ENCODE data around the gene GKN1. TPM values are rescaled to one million over a fixed set of nuclear protein-coding genes. Genes with fewer than 3 reads are reported as not detected.

Gene GKN1
- total RNA-seq, 2 experiments from 2014 or later: not detected

- no peaks in the 10 kb centered on the region for H3K9me3 Mint-ChIP-seq
- no peaks in the 10 kb centered on the region for H3K4me1 Mint-ChIP-seq
- DNase-seq: no peak
These were observed 670 bp downstream of the GKN1 start for GRCh38 chr2:68974946-68975665.

GRCh38 chr2:68975844-68976243 lies 1.4 kb downstream of the GKN1 start:
- Mint-ChIP-seq H3K4me3 (no peak overlapping the region), H3K9me3 (no peaks in the 10 kb centered on the region), H3K36me3 (no peaks in the 10 kb centered on the region), H3K27me3 (peaks cover 26% of the 10 kb centered on the region), H3K4me1 (no peaks in the 10 kb centered on the region), H3K27ac (no peak overlapping the region)
- no peak for DNase-seq

More at GRCh38 chr2:68974946-68975665, 670 bp downstream of the GKN1 start:
- Mint-ChIP-seq H3K36me3 (no peaks in the 10 kb centered on the region), H3K27ac (no peak overlapping the region), H3K4me3 (no peak overlapping the region), H3K27me3 (peaks cover 26% of the 10 kb centered on the region)

GRCh38 chr2:68977453-68977852 lies 3.0 kb downstream of the GKN1 start:
- Mint-ChIP-seq H3K36me3 (no peaks in the 10 kb centered on the region), H3K4me3 (no peak overlapping the region), H3K27me3 (peaks cover 26% of the 10 kb centered on the region)

GRCh38 chr2:68978098-68978497 lies 3.7 kb downstream of the GKN1 start:
- no peak for DNase-seq
- peaks cover 26% of the 10 kb centered on the region for H3K27me3 Mint-ChIP-seq

More at GRCh38 chr2:68977453-68977852, 3.0 kb downstream of the GKN1 start:
- DNase-seq: no peak
- Mint-ChIP-seq H3K27ac (no peak overlapping the region), H3K4me1 (no peaks in the 10 kb centered on the region), H3K9me3 (no peaks in the 10 kb centered on the region)

GRCh38 chr2:68980956-68981355 lies 6.5 kb downstream of the GKN1 start:
- peaks cover 15% of the 10 kb centered on the region for H3K27me3 Mint-ChIP-seq
- no peak for DNase-seq
- no peaks in the 10 kb centered on the region for H3K9me3 Mint-ChIP-seq
- no peak overlapping the region for H3K4me3 Mint-ChIP-seq
- no peaks in the 10 kb centered on the region for H3K36me3 Mint-ChIP-seq
- no peaks in the 10 kb centered on the region for H3K4me1 Mint-ChIP-seq
- no peak overlapping the region for H3K27ac Mint-ChIP-seq

More at GRCh38 chr2:68978098-68978497, 3.7 kb downstream of the GKN1 start:
- Mint-ChIP-seq H3K27ac (no peak overlapping the region), H3K4me1 (no peaks in the 10 kb centered on the region), H3K36me3 (no peaks in the 10 kb centered on the region), H3K9me3 (no peaks in the 10 kb centered on the region), H3K4me3 (no peak overlapping the region)

- Mint-ChIP-seq H3K4me3 (no peak overlapping the region), H3K27me3 (peaks cover 3% of the 10 kb centered on the region), H3K4me1 (no peaks in the 10 kb centered on the region), H3K27ac (no peak overlapping the region), H3K9me3 (no peaks in the 10 kb centered on the region), H3K36me3 (no peaks in the 10 kb centered on the region)
- no peak for DNase-seq
These were observed 12.6 kb downstream of the GKN1 start for GRCh38 chr2:68987021-68987503.

GRCh38 chr2:68989035-68989434 lies 14.6 kb downstream of the GKN1 start:
- no peak for DNase-seq
- Mint-ChIP-seq H3K27me3 (peaks cover 4% of the 10 kb centered on the region), H3K4me1 (no peaks in the 10 kb centered on the region)

GRCh38 chr2:68992341-68992740 lies 17.9 kb downstream of the GKN1 start:
- H3K4me3 Mint-ChIP-seq: no peak overlapping the region
- no peak for DNase-seq
- H3K27me3 Mint-ChIP-seq: peaks cover 7% of the 10 kb centered on the region
- no peaks in the 10 kb centered on the region for H3K4me1 Mint-ChIP-seq
- H3K36me3 Mint-ChIP-seq: no peaks in the 10 kb centered on the region
- H3K9me3 Mint-ChIP-seq: no peaks in the 10 kb centered on the region
- H3K27ac Mint-ChIP-seq: no peak overlapping the region

More at GRCh38 chr2:68989035-68989434, 14.6 kb downstream of the GKN1 start:
- Mint-ChIP-seq H3K9me3 (no peaks in the 10 kb centered on the region), H3K36me3 (no peaks in the 10 kb centered on the region), H3K27ac (no peak overlapping the region), H3K4me3 (no peak overlapping the region)

- no peak overlapping the region for H3K4me3 Mint-ChIP-seq
- peaks cover 7% of the 10 kb centered on the region for H3K27me3 Mint-ChIP-seq
- H3K4me1 Mint-ChIP-seq: no peaks in the 10 kb centered on the region
- no peak overlapping the region for H3K27ac Mint-ChIP-seq
- H3K9me3 Mint-ChIP-seq: no peaks in the 10 kb centered on the region
- no peaks in the 10 kb centered on the region for H3K36me3 Mint-ChIP-seq
- no peak for DNase-seq
These were observed 18.5 kb downstream of the GKN1 start for GRCh38 chr2:68992933-68993332.

- Mint-ChIP-seq H3K27me3 (peaks cover 12% of the 10 kb centered on the region), H3K4me3 (no peak overlapping the region), H3K36me3 (no peaks in the 10 kb centered on the region), H3K9me3 (no peaks in the 10 kb centered on the region), H3K4me1 (no peaks in the 10 kb centered on the region), H3K27ac (no peak overlapping the region)
- no peak for DNase-seq
These were observed 19.2 kb downstream of the GKN1 start for GRCh38 chr2:68993660-68994059.

- DNase-seq: no peak
- no peaks in the 10 kb centered on the region for H3K4me1 Mint-ChIP-seq
- no peaks in the 10 kb centered on the region for H3K36me3 Mint-ChIP-seq
- H3K27me3 Mint-ChIP-seq: peaks cover 19% of the 10 kb centered on the region
- no peak overlapping the region for H3K4me3 Mint-ChIP-seq
- no peak overlapping the region for H3K27ac Mint-ChIP-seq
- no peaks in the 10 kb centered on the region for H3K9me3 Mint-ChIP-seq
These were observed 20.4 kb downstream of the GKN1 start for GRCh38 chr2:68994864-68995263.

- no peaks in the 10 kb centered on the region for H3K4me1 Mint-ChIP-seq
These were observed 21.5 kb downstream of the GKN1 start for GRCh38 chr2:68995916-68996315.

GRCh38 chr2:68997401-68997800 lies 23.0 kb downstream of the GKN1 start:
- H3K27me3 Mint-ChIP-seq: peaks cover 22% of the 10 kb centered on the region

More at GRCh38 chr2:68995916-68996315, 21.5 kb downstream of the GKN1 start:
- no peak for DNase-seq
- Mint-ChIP-seq H3K9me3 (peaks cover 3% of the 10 kb centered on the region), H3K36me3 (no peaks in the 10 kb centered on the region), H3K27ac (no peak overlapping the region), H3K27me3 (peaks cover 19% of the 10 kb centered on the region), H3K4me3 (no peak overlapping the region)

GRCh38 chr2:69001879-69002278 lies 27.4 kb downstream of the GKN1 start:
- Mint-ChIP-seq H3K27me3 (peaks cover 32% of the 10 kb centered on the region), H3K4me1 (no peaks in the 10 kb centered on the region), H3K9me3 (peaks cover 9% of the 10 kb centered on the region), H3K4me3 (no peak overlapping the region), H3K27ac (no peak overlapping the region), H3K36me3 (peaks cover 2% of the 10 kb centered on the region)
- no peak for DNase-seq

More at GRCh38 chr2:68997401-68997800, 23.0 kb downstream of the GKN1 start:
- Mint-ChIP-seq H3K4me3 (no peak overlapping the region), H3K9me3 (peaks cover 9% of the 10 kb centered on the region), H3K27ac (no peak overlapping the region), H3K36me3 (peaks cover 2% of the 10 kb centered on the region), H3K4me1 (no peaks in the 10 kb centered on the region)
- no peak for DNase-seq

- Mint-ChIP-seq H3K27me3 (peaks cover 27% of the 10 kb centered on the region), H3K27ac (no peak overlapping the region), H3K36me3 (peaks cover 2% of the 10 kb centered on the region)
These were observed 29.3 kb downstream of the GKN1 start for GRCh38 chr2:69003731-69004130.

GRCh38 chr2:69007169-69007568 lies 32.7 kb downstream of the GKN1 start:
- no peaks in the 10 kb centered on the region for H3K4me1 Mint-ChIP-seq

More at GRCh38 chr2:69003731-69004130, 29.3 kb downstream of the GKN1 start:
- H3K4me3 Mint-ChIP-seq: no peak overlapping the region
- no peaks in the 10 kb centered on the region for H3K4me1 Mint-ChIP-seq
- H3K9me3 Mint-ChIP-seq: peaks cover 9% of the 10 kb centered on the region
- no peak for DNase-seq

More at GRCh38 chr2:69007169-69007568, 32.7 kb downstream of the GKN1 start:
- Mint-ChIP-seq H3K27me3 (peaks cover 21% of the 10 kb centered on the region), H3K27ac (no peak overlapping the region), H3K4me3 (no peak overlapping the region), H3K9me3 (no peaks in the 10 kb centered on the region), H3K36me3 (no peaks in the 10 kb centered on the region)
- DNase-seq: no peak
